GM12878 (cell line): ENCODE measurements around the gene CHAT. TPM values are rescaled to one million over a fixed set of nuclear protein-coding genes. Genes with fewer than 3 reads are reported as not detected.

ENCODE experiments used
- ATAC-seq: fragments of 200-7000 bp; cut with Tn5 transposase; 3 replicates; pipeline ENCODE4 v1.9.1; 2020; ENCODE audit warnings: mild to moderate bottlenecking, moderate library complexity
- BruUV-seq: library from RNA; stranded (reverse); fragments of 400-500 nt; replicated peaks from 2 replicates; lab custom pipeline; 2021; lab: Mats Ljungman, UMichigan
- CTCF ChIA-PET: fragments of 300-600 bp; sonication (Branson Sonifier 250); formaldehyde crosslinking; extraction: SDS; loops from one replicate; lab custom pipeline; 2021; ENCODE audit warnings: inconsistent platforms; lab: Yijun Ruan, JAX
- POLR2A ChIA-PET: fragments of 350-600 bp; formaldehyde crosslinking; extraction: SDS; loops from one replicate; lab custom pipeline; 2021; ENCODE audit warnings: inconsistent platforms; lab: Charles Lee
- RAD21 ChIA-PET: fragments of 300-600 bp; sonication (Branson Sonifier 250); formaldehyde crosslinking; loops from one replicate; lab custom pipeline; 2023; ENCODE audit warnings: antibody characterized with exemption; ENCODE audit not compliant: unreplicated experiment; lab: Charles Lee
- SMC1A ChIA-PET: fragments of 300-600 bp; sonication (Branson Sonifier 250); formaldehyde crosslinking; loops from one replicate; lab custom pipeline; 2023; ENCODE audit not compliant: unreplicated experiment, uncharacterized antibody; lab: Charles Lee
- DNase-seq: peaks from one replicate; pipeline ENCODE4 v3.0.0-alpha.2; 2011; ENCODE audit warnings: low read depth, low spot score
- FAIRE-seq: peaks from 3 replicates; lab custom pipeline; 2011; peaks lifted over from hg19 to GRCh38; lab: Jason Lieb, UNC
- H2AFZ ChIP-seq: 2 replicates; pipeline ENCODE4 v1.6.0; 2011; ENCODE audit warnings: low read depth, low read length, control low read depth; ENCODE audit not compliant: control insufficient read depth
- H3K27ac ChIP-seq: 2 replicates; pipeline ENCODE4 v1.5.1; 2011; ENCODE audit warnings: control low read depth; ENCODE audit not compliant: control insufficient read depth, insufficient read depth
- H3K27me3 ChIP-seq, 2 experiments: replicated peaks in 1 of 2; 2 replicates each; pipeline versions ENCODE4 v1.6.0 to v1.6.1; 2011; ENCODE audit warnings: low read length in 1 of 2; ENCODE audit not compliant: control insufficient read depth in 2 of 2, insufficient read depth in 2 of 2
- H3K36me3 ChIP-seq, 2 experiments: 2 replicates each; pipeline ENCODE4 v1.5.1; 2011; ENCODE audit warnings: low read length in 1 of 2; ENCODE audit not compliant: control insufficient read depth in 2 of 2, insufficient read depth in 2 of 2
- H3K4me1 ChIP-seq: 2 replicates; pipeline ENCODE4 v1.6.1; 2011; ENCODE audit warnings: mild to moderate bottlenecking, low read length, moderate library complexity, mixed read lengths; ENCODE audit not compliant: control insufficient read depth, insufficient read depth
- H3K4me2 ChIP-seq: 2 replicates; pipeline ENCODE4 v1.6.0; 2011; ENCODE audit warnings: control low read depth; ENCODE audit not compliant: control insufficient read depth, insufficient read depth
- H3K4me3 ChIP-seq: fragments of 200-600 bp; sonication (generic); 2 replicates; pipeline ENCODE4 v1.5.1; 2016
- H3K79me2 ChIP-seq: 2 replicates; pipeline ENCODE4 v1.6.0; 2011; ENCODE audit warnings: low read length; ENCODE audit not compliant: control insufficient read depth, insufficient read depth
- H3K9ac ChIP-seq: 2 replicates; pipeline ENCODE4 v1.8.0; 2011; ENCODE audit warnings: low read length, control low read depth, mixed read lengths; ENCODE audit not compliant: control insufficient read depth, insufficient read depth
- H3K9me3 ChIP-seq: replicated peaks from 3 replicates; pipeline ENCODE4 v1.5.1; 2011; ENCODE audit warnings: mild to moderate bottlenecking, low read length; ENCODE audit not compliant: control insufficient read depth, insufficient read depth
- H4K20me1 ChIP-seq: 2 replicates; pipeline ENCODE4 v1.6.0; 2011; ENCODE audit not compliant: control insufficient read depth, insufficient read depth
- ASH2L ChIP-seq: fragments of 300-600, 200-600 bp; sonication (generic); IDR thresholded peaks from 2 replicates; pipeline ENCODE4 v1.6.1; 2017; ENCODE audit warnings: low read depth, mild to moderate bottlenecking, borderline replicate concordance
- ATF7 ChIP-seq: fragments of 450-650 bp; IDR thresholded peaks from 2 replicates; pipeline ENCODE4 v1.6.1; 2016; ENCODE audit warnings: low read depth, mild to moderate bottlenecking
- BMI1 ChIP-seq: fragments of 450-650 bp; IDR thresholded peaks from 2 replicates; pipeline ENCODE4 v1.6.1; 2016; ENCODE audit warnings: mild to moderate bottlenecking, moderate library complexity, borderline replicate concordance
- CHD1 ChIP-seq: IDR thresholded peaks from 2 replicates; pipeline ENCODE4 v1.6.1; 2012; ENCODE audit warnings: low read depth, low read length, improper control_type of control experiment
- CHD4 ChIP-seq: fragments of 200-600 bp; sonication (generic); IDR thresholded peaks from 2 replicates; pipeline ENCODE4 v1.6.1; 2016; ENCODE audit warnings: mild to moderate bottlenecking
- HDAC6 ChIP-seq: fragments of 200-600 bp; sonication (generic); IDR thresholded peaks from one replicate; pipeline ENCODE4 v1.8.0; 2017; ENCODE audit warnings: antibody characterized with exemption; ENCODE audit not compliant: unreplicated experiment
- MAX ChIP-seq: IDR thresholded peaks from 2 replicates; pipeline ENCODE4 v1.6.1; 2012; ENCODE audit warnings: low read depth, low read length, improper control_type of control experiment
- NFYB ChIP-seq: IDR thresholded peaks from 2 replicates; pipeline ENCODE4 v1.6.1; 2011; ENCODE audit warnings: low read depth, mild to moderate bottlenecking, low read length, improper control_type of control experiment, moderate library complexity; ENCODE audit not compliant: insufficient read depth
- NR2C2 ChIP-seq: IDR thresholded peaks from 2 replicates; pipeline ENCODE4 v1.6.1; 2011; ENCODE audit warnings: borderline replicate concordance, low read depth; ENCODE audit not compliant: control insufficient read depth, insufficient read length
- PBX3 ChIP-seq: IDR thresholded peaks from 2 replicates; pipeline ENCODE4 v1.6.1; 2011; ENCODE audit warnings: mild to moderate bottlenecking, low read depth, low read length, moderate library complexity; ENCODE audit not compliant: insufficient replicate concordance
- RFX5 ChIP-seq: IDR thresholded peaks from 2 replicates; pipeline ENCODE4 v1.6.1; 2011; ENCODE audit warnings: low read depth, low read length, improper control_type of control experiment
- SPI1 ChIP-seq: IDR thresholded peaks from 2 replicates; pipeline ENCODE4 v1.6.1; 2011; ENCODE audit warnings: low read depth, mild to moderate bottlenecking, low read length, moderate library complexity, borderline replicate concordance; ENCODE audit not compliant: insufficient read depth
- SUPT20H ChIP-seq: IDR thresholded peaks from 2 replicates; pipeline ENCODE4 v1.6.1; 2011; ENCODE audit warnings: low read depth, mild to moderate bottlenecking, low read length, moderate library complexity, borderline replicate concordance; ENCODE audit not compliant: control insufficient read depth
- TAF1 ChIP-seq: IDR thresholded peaks from 2 replicates; pipeline ENCODE4 v1.6.1; 2011; ENCODE audit warnings: mild to moderate bottlenecking, low read depth, low read length, borderline replicate concordance
- TBL1XR1 ChIP-seq: IDR thresholded peaks from 2 replicates; pipeline ENCODE4 v1.6.1; 2012; ENCODE audit warnings: low read depth, low read length, improper control_type of control experiment
- ZNF592 ChIP-seq: fragments of 450-650 bp; IDR thresholded peaks from 2 replicates; pipeline ENCODE4 v1.6.1; 2017; ENCODE audit warnings: mild to moderate bottlenecking, moderate library complexity
- WGBS: methylation state at CpG from one replicate; pipeline ENCODE4 v1.1.6; 2016; ENCODE audit warnings: low lambda C conversion rate; ENCODE audit not compliant: insufficient replicate concordance, insufficient coverage; ENCODE audit errors: missing lambda C conversion rate; 5-methylcytosine and 5-hydroxymethylcytosine counted together
- in situ Hi-C: fragments of 300-500 bp; cut with MboI; formaldehyde crosslinking; loops from 9 replicates; pipeline ENCODE4 v1.14.3; 2018; ENCODE audit warnings: mixed read lengths
- intact Hi-C: fragments of 100-400 bp; cut with micrococcal nuclease; formaldehyde crosslinking; loops from one replicate; pipeline ENCODE4 v1.14.2; 2022; ENCODE audit not compliant: unreplicated experiment
- polyA plus RNA-seq, 11 experiments: library from polyadenylated mRNA; depleted of rRNA in 4 of 11; unstranded in 6 of 11; stranded (reverse) in 5 of 11; fragments of >200 nt; fragmentation: Nextera tagmentation in 4 of 11; fragmentation: Illumina TruSeq in 1 of 11; extraction: Ambion mirVana in 4 of 11; extraction: Trizol in 1 of 11; gene quantifications; 1 replicate in 1 of 11; 2 replicates in 10 of 11; pipeline versions ENCODE4 v1.2.1 to v1.2.3, GENCODE V29; 2011 to 2016; ENCODE audit warnings: inconsistent platforms in 2 of 11, missing spikeins in 2 of 11, low read depth in 1 of 11
- total RNA-seq, 4 experiments: library from RNA; depleted of rRNA in 3 of 4; stranded (reverse); fragments of >200 nt in 3 of 4; fragmentation: Illumina TruSeq in 1 of 4; extraction: Trizol in 1 of 4; gene quantifications; 2 replicates each; pipeline versions ENCODE4 v1.2.1 to v1.2.3, GENCODE V29; 2013 to 2021

Gene CHAT
- total and polyA plus RNA-seq, 10 of the 15 experiments (the other 5 are each of a cell fraction or from before 2014, with no cell fraction given) = not detected

- no peaks in the 10 kb centered on the region for H3K9me3 ChIP-seq
- intact Hi-C loops = no loop called here
- H3K36me3 ChIP-seq = no peaks in the 10 kb centered on the region
- no peaks in the 10 kb centered on the region for H3K79me2 ChIP-seq
- no peak for ATAC-seq
- in situ Hi-C loops = no loop called here
- CTCF ChIA-PET = no interaction called here
- H2AFZ ChIP-seq = no peak overlapping the region
- SMC1A ChIA-PET = no interaction called here
- no peak overlapping the region for H3K27ac ChIP-seq
- H3K4me3 ChIP-seq = no peak overlapping the region
- no peak for DNase-seq
- no peak for TF ChIP-seq TBL1XR1
- TF ChIP-seq SPI1 = no peak
- no peak for TF ChIP-seq HDAC6
- no peak for TF ChIP-seq ASH2L
- no peak for TF ChIP-seq NFYB
- TF ChIP-seq CHD1 = no peak
- TF ChIP-seq TAF1 = no peak
- no peak for TF ChIP-seq MAX
- TF ChIP-seq PBX3 = no peak
- no peak for TF ChIP-seq ZNF592
- TF ChIP-seq CHD4 = no peak
- TF ChIP-seq NR2C2 = no peak
- no peak for TF ChIP-seq BMI1
- no peak for TF ChIP-seq SUPT20H
- no peak for TF ChIP-seq RFX5
- TF ChIP-seq ATF7 = no peak
- WGBS = 40% methylated on average over 17 of the region's 18 CpGs
- RAD21 ChIA-PET = no interaction called here
- BruUV-seq = no TSS peak
- H3K9ac ChIP-seq = no peak overlapping the region
- FAIRE-seq = no peak
- no peaks in the 10 kb centered on the region for H3K27me3 ChIP-seq
- H3K4me1 ChIP-seq = no peaks in the 10 kb centered on the region
- no peaks in the 10 kb centered on the region for H4K20me1 ChIP-seq
- POLR2A ChIA-PET = no interaction called here
- no peak overlapping the region for H3K4me2 ChIP-seq
Observed at GRCh38 chr10:49647985-49648795, 34.4 kb downstream of the CHAT start.
